Measurements from ENCODE around the gene FYCO1.

The FYCO1 gene

GRCh38 chr3:45915059-45915439 is 80.6 kb downstream of the FYCO1 start:
- no peak for DNase-seq (ENCODE audit: low read depth)

GRCh38 chr3:45914362-45915058 is 81.1 kb downstream of the FYCO1 start:
- no peak for DNase-seq (ENCODE audit: low read depth)

DNA sequence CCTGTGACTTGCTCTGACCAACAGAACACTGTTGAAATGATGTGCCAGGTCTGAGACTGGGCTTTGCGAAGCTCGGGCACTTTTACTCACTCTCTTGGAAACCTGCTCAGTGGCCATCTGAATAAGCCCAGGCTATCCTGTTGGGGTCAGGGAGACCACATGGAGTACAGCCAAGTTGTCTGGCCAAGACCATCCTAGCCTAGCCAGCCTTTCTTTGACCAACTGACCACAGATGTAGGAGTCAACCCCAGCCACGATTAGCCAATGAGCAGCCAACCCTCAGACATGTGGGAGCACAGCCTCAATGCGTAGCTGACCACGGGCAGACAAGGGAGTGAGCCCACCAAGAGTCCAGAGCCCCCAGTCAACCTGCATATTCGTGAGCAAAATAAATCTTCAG is 83.2 kb downstream of the FYCO1 start:
- DNase-seq (ENCODE audit: low read depth), result no peak

GRCh38 chr3:45911511-45912226 is 84.0 kb downstream of the FYCO1 start:
- no peak for DNase-seq (ENCODE audit: low read depth)

- DNase-seq (ENCODE audit: low read depth), result no peak
These were observed 84.7 kb downstream of the FYCO1 start for GRCh38 chr3:45910892-45911291.

DNA sequence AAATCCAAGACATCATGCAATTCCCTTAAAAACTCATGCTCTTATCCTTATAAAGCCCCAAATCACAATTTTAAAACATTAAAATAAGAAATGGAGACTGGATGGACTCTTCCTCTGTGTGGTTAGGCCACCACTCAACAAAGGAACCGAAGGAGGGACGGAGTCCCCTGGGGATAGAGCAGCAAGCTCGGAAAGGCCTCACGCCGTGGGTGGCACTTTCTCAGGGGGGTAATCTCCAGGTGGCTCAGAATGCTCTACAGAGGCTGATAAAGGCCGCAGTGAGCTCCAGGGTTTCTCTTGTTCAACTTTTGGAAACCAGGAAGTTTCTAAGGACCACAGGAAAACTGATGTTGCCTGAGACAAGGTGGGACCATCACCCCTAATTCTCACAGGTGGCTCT is 86.1 kb downstream of the FYCO1 start:
- DNase-seq (ENCODE audit: low read depth), result no peak

DNA sequence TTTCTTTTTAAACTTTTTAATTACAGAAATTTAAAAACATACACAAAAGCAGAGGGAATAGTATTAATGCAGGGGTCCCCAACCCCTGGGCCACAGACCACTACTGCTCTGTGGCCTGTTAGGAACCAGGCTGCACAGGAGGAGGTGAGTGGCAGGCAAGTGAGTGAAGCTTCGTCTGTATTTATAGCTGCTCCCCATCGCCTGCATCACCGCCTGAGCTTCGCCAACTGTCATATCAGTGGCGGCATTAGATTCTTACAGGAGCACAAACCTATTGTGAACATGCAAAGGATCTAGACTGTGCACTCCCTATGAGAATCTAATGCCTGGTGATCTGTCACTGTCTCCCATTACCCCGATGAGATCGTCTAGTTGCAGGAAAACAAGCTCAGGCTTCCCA is 86.9 kb downstream of the FYCO1 start:
- DNase-seq (ENCODE audit: low read depth), result no peak

GRCh38 chr3:45907769-45908705 is 87.6 kb downstream of the FYCO1 start:
- DNase-seq (ENCODE audit: low read depth), result peak; percentile 48

GRCh38 chr3:45906681-45907407 is 88.8 kb downstream of the FYCO1 start:
- DNase-seq (ENCODE audit: low read depth), result peak; percentile 81

DNA sequence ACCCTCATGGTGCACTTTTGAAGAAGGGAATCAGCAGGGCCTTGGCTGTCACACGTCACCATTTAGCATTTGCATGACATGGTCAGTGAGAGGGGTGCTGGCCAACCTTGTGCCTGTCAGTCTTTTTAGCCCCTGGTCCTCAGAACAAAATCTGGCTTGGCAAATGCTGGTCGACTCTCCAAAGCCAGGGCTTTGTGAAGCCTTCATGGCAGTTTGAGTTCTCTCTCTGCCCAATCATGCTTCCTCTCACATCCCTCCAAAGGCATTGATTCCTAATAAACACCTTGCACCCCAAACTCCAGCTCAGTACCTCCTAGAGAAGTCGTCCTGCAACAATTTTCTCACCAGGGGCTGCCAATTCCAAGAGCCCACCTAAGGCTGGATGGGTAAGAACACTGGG is 89.9 kb downstream of the FYCO1 start:
- no peak for DNase-seq (ENCODE audit: low read depth)

GRCh38 chr3:45904931-45905330 is 90.7 kb downstream of the FYCO1 start:
- DNase-seq (ENCODE audit: low read depth), result no peak

- DNase-seq (ENCODE audit: low read depth), result peak; percentile 88
These were observed 98.7 kb downstream of the FYCO1 start for GRCh38 chr3:45896956-45897355.

- DNase-seq (ENCODE audit: low read depth), result no peak
These were observed 99.7 kb downstream of the FYCO1 start for GRCh38 chr3:45895686-45896468.

- DNase-seq (ENCODE audit: low read depth), result no peak
These were observed 101.6 kb downstream of the FYCO1 start for GRCh38 chr3:45894015-45894414.

GRCh38 chr3:45892161-45892560 is 103.5 kb downstream of the FYCO1 start:
- no peak for DNase-seq (ENCODE audit: low read depth)

- peak; percentile 8 for DNase-seq (ENCODE audit: low read depth)
These were observed 105.2 kb downstream of the FYCO1 start for GRCh38 chr3:45890405-45890804.

GRCh38 chr3:45889337-45889736 is 106.3 kb downstream of the FYCO1 start:
- no peak for DNase-seq (ENCODE audit: low read depth)

DNA sequence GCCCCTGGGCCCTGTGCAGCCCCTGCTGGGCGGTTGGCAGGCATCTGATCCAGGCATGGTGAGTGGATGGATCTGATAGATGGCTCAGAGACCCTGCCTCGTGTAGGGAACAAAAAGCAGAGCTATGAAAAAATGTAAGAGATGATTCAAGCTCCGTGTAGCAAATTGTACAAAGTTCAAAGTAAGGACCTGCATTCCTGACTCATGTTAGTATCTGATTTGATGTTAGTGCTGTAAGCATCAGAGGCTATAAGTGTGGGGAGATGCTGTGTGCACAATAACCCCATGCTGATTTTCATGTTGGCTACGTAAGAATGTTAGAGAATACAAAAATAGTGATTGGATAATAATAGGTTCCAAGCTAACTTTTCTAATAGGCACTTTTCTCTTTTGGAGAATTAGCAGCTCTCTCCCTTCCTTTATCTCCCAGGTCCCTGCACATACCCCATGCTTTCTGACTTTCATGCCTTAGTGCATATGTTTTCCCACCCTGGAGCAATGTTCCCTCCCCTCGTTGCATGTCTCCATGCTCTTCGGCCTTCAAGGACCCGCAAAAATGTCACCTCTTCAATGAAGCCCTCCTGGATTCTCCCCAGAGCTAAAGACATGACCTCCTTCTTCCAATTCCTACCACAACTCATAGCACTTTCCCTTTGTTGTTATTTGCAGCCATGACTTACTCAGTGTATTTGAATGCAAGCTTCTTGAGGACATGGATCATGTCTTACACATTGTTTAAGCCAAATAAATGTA is 107.7 kb downstream of the FYCO1 start:
- no peak for DNase-seq (ENCODE audit: low read depth)

- no peak for DNase-seq (ENCODE audit: low read depth)
These were observed 108.3 kb downstream of the FYCO1 start for GRCh38 chr3:45887285-45887684.

- no peak for DNase-seq (ENCODE audit: low read depth)
These were observed 109.5 kb downstream of the FYCO1 start, which contains the start of gene CCR9 for GRCh38 chr3:45885979-45886705. TSS of gene CCR9 (plus strand) at chr3:45886543. CDS start at chr3:45894934, 8,391 bp downstream.

Data from EH (cell line).